H1 (cell line): ENCODE results near the gene FKBP10. TPM values are rescaled to one million over a fixed set of nuclear protein-coding genes. Genes with fewer than 3 reads are reported as not detected.

ENCODE experiments used
- polyA plus RNA-seq, 7 experiments: library from polyadenylated mRNA; depleted of rRNA in 3 of 7; stranded (reverse) in 5 of 7; unstranded in 2 of 7; fragments of >200 nt in 5 of 7; fragments of 200-250 nt in 2 of 7; gene quantifications; 1 replicate in 5 of 7; 2 replicates in 1 of 7; 4 replicates in 1 of 7; pipeline versions ENCODE4 v1.2.1 to v1.2.3, GENCODE V29; 2011 to 2013; ENCODE audit warnings: missing spikeins in 2 of 7, mixed read lengths in 2 of 7
- total RNA-seq: library from RNA; stranded (reverse); fragmentation: NEBNext Ultra II Directional; extraction: Animal tissue kit (Norgen Biotek cat#: 25700); gene quantifications from 2 replicates; pipeline ENCODE4 v1.2.1, GENCODE V29; 2021
- TF ChIP-seq, protein P1 (sequence below): IDR thresholded peaks from 2 replicates; pipeline ENCODE4 v1.6.1; 2012; ENCODE audit warnings: low read length, inconsistent platforms

Gene FKBP10
- total and polyA plus RNA-seq, 2 of the 8 experiments (the other 6 are each of a cell fraction or from before 2014, with no cell fraction given): 173 to 283 TPM

DNA sequence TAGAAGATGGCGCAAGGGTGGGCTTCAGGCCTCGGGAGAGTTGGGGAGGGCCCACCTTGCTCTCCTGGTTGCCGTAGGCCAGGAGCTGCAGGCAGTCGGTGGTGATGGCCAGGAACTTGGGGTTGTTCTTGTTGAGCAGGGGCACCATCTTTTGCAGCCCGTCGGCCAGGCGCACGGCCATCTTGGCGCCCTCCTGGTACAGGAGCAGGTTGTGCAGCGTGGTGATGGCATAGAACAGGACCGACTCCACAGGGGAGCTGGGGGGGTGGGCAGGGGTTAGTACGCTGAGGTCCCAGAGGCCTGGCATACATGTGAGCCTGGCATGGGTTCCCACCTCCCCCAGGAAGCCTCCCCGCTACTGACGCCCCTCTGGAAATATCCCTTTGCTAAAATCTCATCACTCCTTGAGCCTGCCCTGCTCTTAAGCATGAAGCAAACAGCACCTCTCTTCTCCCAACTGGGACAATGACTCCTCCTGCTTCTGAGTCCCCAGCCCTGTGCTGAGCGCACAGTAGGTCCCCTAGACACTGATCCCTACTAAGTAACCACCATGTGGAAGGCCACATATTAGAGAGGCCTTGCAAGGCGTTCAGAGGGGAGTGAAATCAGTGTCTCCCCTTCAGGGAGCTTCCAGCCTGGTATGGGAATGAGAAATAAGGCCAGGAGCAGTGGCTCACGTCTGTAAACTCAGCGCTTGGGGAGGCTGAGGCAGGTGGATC, 45.3 kb upstream of the FKBP10 start (continued):
- TF ChIP-seq, protein P1, sequence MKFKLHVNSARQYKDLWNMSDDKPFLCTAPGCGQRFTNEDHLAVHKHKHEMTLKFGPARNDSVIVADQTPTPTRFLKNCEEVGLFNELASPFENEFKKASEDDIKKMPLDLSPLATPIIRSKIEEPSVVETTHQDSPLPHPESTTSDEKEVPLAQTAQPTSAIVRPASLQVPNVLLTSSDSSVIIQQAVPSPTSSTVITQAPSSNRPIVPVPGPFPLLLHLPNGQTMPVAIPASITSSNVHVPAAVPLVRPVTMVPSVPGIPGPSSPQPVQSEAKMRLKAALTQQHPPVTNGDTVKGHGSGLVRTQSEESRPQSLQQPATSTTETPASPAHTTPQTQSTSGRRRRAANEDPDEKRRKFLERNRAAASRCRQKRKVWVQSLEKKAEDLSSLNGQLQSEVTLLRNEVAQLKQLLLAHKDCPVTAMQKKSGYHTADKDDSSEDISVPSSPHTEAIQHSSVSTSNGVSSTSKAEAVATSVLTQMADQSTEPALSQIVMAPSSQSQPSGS: no peak
